Measurements from ENCODE around the gene LIN9. TPM values are rescaled to one million over a fixed set of nuclear protein-coding genes. Genes with fewer than 3 reads are reported as not detected.
"Not testable (repeated sequence)": the region's sequence is repeated elsewhere in the genome, so short reads cannot be mapped to it uniquely, and the experiment has no call there.

Gene LIN9
- total RNA-seq, 2 donors from 2014 or later = 6.4 to 10.0 TPM

GRCh38 chr1:226302731-226303130 lies 6.2 kb downstream of the LIN9 start:
- DNase-seq (ENCODE audit: low spot score in 2 of 2) = no peak
- Mint-ChIP-seq H3K9me3 (no peaks in the 10 kb centered on the region), H3K27ac (no peak overlapping the region), H3K36me3 (peaks cover 0 to 8% of the 10 kb centered on the region in 2 donors)
- ATAC-seq = no peak

GRCh38 chr1:226296911-226297310 lies 12.1 kb downstream of the LIN9 start:
- ATAC-seq (no peak), DNase-seq (ENCODE audit: low spot score in 2 of 2) (no peak)
- H3K9me3 Mint-ChIP-seq = no peaks in the 10 kb centered on the region
- H3K27ac Mint-ChIP-seq = no peak overlapping the region
- H3K36me3 Mint-ChIP-seq = peaks cover 0 to 8% of the 10 kb centered on the region in 2 donors

GRCh38 chr1:226293553-226293920 lies 15.4 kb downstream of the LIN9 start:
- Mint-ChIP-seq H3K27ac (no peak overlapping the region), H3K36me3 (peaks cover 0 to 2% of the 10 kb centered on the region in 2 donors), H3K9me3 (no peaks in the 10 kb centered on the region)
- ATAC-seq = no peak
- no peak for DNase-seq (ENCODE audit: low spot score in 2 of 2)

GRCh38 chr1:226292874-226293552 lies 16.0 kb downstream of the LIN9 start:
- Mint-ChIP-seq H3K27ac (no peak overlapping the region), H3K9me3 (no peaks in the 10 kb centered on the region), H3K36me3 (no peaks in the 10 kb centered on the region)
- DNase-seq (ENCODE audit: low spot score in 2 of 2) = no peak
- ATAC-seq = no peak

GRCh38 chr1:226287587-226287986 lies 21.4 kb downstream of the LIN9 start:
- H3K9me3 Mint-ChIP-seq = no peaks in the 10 kb centered on the region
- no peak for DNase-seq (ENCODE audit: low spot score in 2 of 2)
- H3K27ac Mint-ChIP-seq = no peak overlapping the region
- ATAC-seq = no peak
- H3K36me3 Mint-ChIP-seq = peaks cover 0 to 7% of the 10 kb centered on the region in 2 donors

- no peaks in the 10 kb centered on the region for H3K36me3 Mint-ChIP-seq
- ATAC-seq (no peak), DNase-seq (ENCODE audit: low spot score in 2 of 2) (no peak)
- no peaks in the 10 kb centered on the region for H3K9me3 Mint-ChIP-seq
- no peak overlapping the region for H3K27ac Mint-ChIP-seq
These were observed 27.9 kb downstream of the LIN9 start for GRCh38 chr1:226281058-226281457.

GRCh38 chr1:226279498-226279897 lies 29.5 kb downstream of the LIN9 start:
- DNase-seq (ENCODE audit: low spot score in 2 of 2) (no peak), ATAC-seq (no peak)
- Mint-ChIP-seq H3K36me3 (no peaks in the 10 kb centered on the region), H3K27ac (no peak overlapping the region), H3K9me3 (no peaks in the 10 kb centered on the region)

GRCh38 chr1:226277897-226278296 lies 31.1 kb downstream of the LIN9 start:
- DNase-seq (ENCODE audit: low spot score in 2 of 2) (no peak), ATAC-seq (no peak)
- H3K27ac Mint-ChIP-seq = no peak overlapping the region
- no peaks in the 10 kb centered on the region for H3K9me3 Mint-ChIP-seq
- no peaks in the 10 kb centered on the region for H3K36me3 Mint-ChIP-seq

- H3K27ac Mint-ChIP-seq = no peak overlapping the region
- H3K9me3 Mint-ChIP-seq = no peaks in the 10 kb centered on the region
These were observed 32.0 kb downstream of the LIN9 start for GRCh38 chr1:226276987-226277386.

GRCh38 chr1:226276077-226276682 lies 32.8 kb downstream of the LIN9 start:
- no peaks in the 10 kb centered on the region for H3K9me3 Mint-ChIP-seq
- H3K27ac Mint-ChIP-seq = no peak overlapping the region
- ATAC-seq (no peak), DNase-seq (ENCODE audit: low spot score in 2 of 2) (no peak)
- H3K36me3 Mint-ChIP-seq = no peaks in the 10 kb centered on the region

More at GRCh38 chr1:226276987-226277386, 32.0 kb downstream of the LIN9 start:
- H3K36me3 Mint-ChIP-seq = no peaks in the 10 kb centered on the region
- ATAC-seq (no peak), DNase-seq (ENCODE audit: low spot score in 2 of 2) (no peak)

GRCh38 chr1:226274138-226274537 lies 34.8 kb downstream of the LIN9 start:
- Mint-ChIP-seq H3K27ac (no peak overlapping the region), H3K9me3 (no peaks in the 10 kb centered on the region), H3K36me3 (no peaks in the 10 kb centered on the region)
- ATAC-seq (no peak), DNase-seq (ENCODE audit: low spot score in 2 of 2) (no peak)

- not testable (repeated sequence) for H3K36me3 Mint-ChIP-seq; H3K9me3 Mint-ChIP-seq; ATAC-seq; DNase-seq (ENCODE audit: low spot score in 2 of 2)
- H3K27ac Mint-ChIP-seq = peak overlapping the region; percentile 30 to 75
These were observed 36.6 kb downstream of the LIN9 start for GRCh38 chr1:226272233-226272902.

- DNase-seq (ENCODE audit: low spot score in 2 of 2) = no peak
- ATAC-seq = no peak
- no peaks in the 10 kb centered on the region for H3K36me3 Mint-ChIP-seq
- H3K9me3 Mint-ChIP-seq = no peaks in the 10 kb centered on the region
- no peak overlapping the region for H3K27ac Mint-ChIP-seq
These were observed 40.4 kb downstream of the LIN9 start for GRCh38 chr1:226268421-226269124.

GRCh38 chr1:226261818-226262217 lies 47.1 kb downstream of the LIN9 start:
- no peak for DNase-seq (ENCODE audit: low spot score in 2 of 2)
- no peak for ATAC-seq
- no peak overlapping the region for H3K27ac Mint-ChIP-seq
- H3K9me3 Mint-ChIP-seq = peaks cover 4 to 16% of the 10 kb centered on the region in 2 donors
- H3K36me3 Mint-ChIP-seq = peaks cover 21 to 36% of the 10 kb centered on the region in 2 donors

- no peak overlapping the region for H3K27ac Mint-ChIP-seq
- no peak for ATAC-seq
These were observed 53.6 kb downstream of the LIN9 start for GRCh38 chr1:226255380-226255779.

GRCh38 chr1:226253933-226254332 lies 55.0 kb downstream of the LIN9 start:
- no peak overlapping the region for H3K27ac Mint-ChIP-seq

More at GRCh38 chr1:226255380-226255779, 53.6 kb downstream of the LIN9 start:
- H3K9me3 Mint-ChIP-seq = peaks cover 0 to 5% of the 10 kb centered on the region in 2 donors
- H3K36me3 Mint-ChIP-seq = peaks cover 5 to 15% of the 10 kb centered on the region in 2 donors
- no peak for DNase-seq (ENCODE audit: low spot score in 2 of 2)

GRCh38 chr1:226252841-226253240 lies 56.1 kb downstream of the LIN9 start:
- ATAC-seq; DNase-seq (ENCODE audit: low spot score in 2 of 2); H3K9me3 Mint-ChIP-seq; H3K36me3 Mint-ChIP-seq; H3K27ac Mint-ChIP-seq: not testable (repeated sequence)

More at GRCh38 chr1:226253933-226254332, 55.0 kb downstream of the LIN9 start:
- Mint-ChIP-seq H3K9me3 (no peaks in the 10 kb centered on the region), H3K36me3 (peaks cover 0 to under 1% of the 10 kb centered on the region in 2 donors)
- ATAC-seq (no peak), DNase-seq (ENCODE audit: low spot score in 2 of 2) (no peak)
